Dendritic cell treated with granulocyte-macrophage colony-stimulating factor and Interleukin-4, amounts not matched to agents 40 ng/mL and 50 ng/mL, for 4 days (primary cell): ENCODE data around the gene LRRC9.

Experiments
- H3K27ac Mint-ChIP-seq: one replicate; pipeline ENCODE4 v1.8.0; 2022; ENCODE audit warnings: mild to moderate bottlenecking, mixed read lengths
- H3K27me3 Mint-ChIP-seq: one replicate; pipeline ENCODE4 v1.8.0; 2022; ENCODE audit warnings: mild to moderate bottlenecking, mixed read lengths
- H3K36me3 Mint-ChIP-seq: one replicate; pipeline ENCODE4 v1.8.0; 2022; ENCODE audit warnings: low read depth, mixed read lengths
- H3K4me1 Mint-ChIP-seq: one replicate; pipeline ENCODE4 v1.8.0; 2022; ENCODE audit warnings: low read depth, mixed read lengths
- H3K4me3 Mint-ChIP-seq: one replicate; pipeline ENCODE4 v1.8.0; 2022; ENCODE audit warnings: mild to moderate bottlenecking, moderate library complexity, mixed read lengths
- H3K9me3 Mint-ChIP-seq: one replicate; pipeline ENCODE4 v1.8.0; 2022; ENCODE audit warnings: mixed read lengths
- intact Hi-C: fragments of 100-400 bp; cut with micrococcal nuclease; formaldehyde crosslinking; loops from one replicate; pipeline ENCODE4 v1.15.0; 2022

LRRC9 gene

GRCh38 chr14:60058087-60058486 lies 138.1 kb downstream of the LRRC9 start:
- Mint-ChIP-seq H3K27ac (no peak overlapping the region), H3K9me3 (no peaks in the 10 kb centered on the region), H3K4me1 (peaks cover 4% of the 10 kb centered on the region), H3K36me3 (no peaks in the 10 kb centered on the region), H3K27me3 (peaks cover 3% of the 10 kb centered on the region), H3K4me3 (no peak overlapping the region)
- intact Hi-C loops = no loop called here

GRCh38 chr14:60061371-60061770 lies 141.4 kb downstream of the LRRC9 start:
- intact Hi-C loops = loop anchor here (5.0 kb wide), 1 partner anchor 94 kb away; no protein-coding TSS in a partner anchor
- Mint-ChIP-seq H3K4me1 (no peaks in the 10 kb centered on the region), H3K36me3 (no peaks in the 10 kb centered on the region), H3K4me3 (no peak overlapping the region), H3K9me3 (no peaks in the 10 kb centered on the region), H3K27me3 (peaks cover 3% of the 10 kb centered on the region), H3K27ac (no peak overlapping the region)

GRCh38 chr14:60064491-60065072 lies 144.6 kb downstream of the LRRC9 start:
- Mint-ChIP-seq H3K27ac (no peak overlapping the region), H3K4me3 (no peak overlapping the region), H3K27me3 (peaks cover 3% of the 10 kb centered on the region), H3K4me1 (no peaks in the 10 kb centered on the region), H3K36me3 (no peaks in the 10 kb centered on the region), H3K9me3 (no peaks in the 10 kb centered on the region)
- intact Hi-C loops = loop anchor here (1.0 to 5.0 kb wide), 3 partner anchors 97 to 120 kb away; partner anchors contain the start of gene DHRS7

- H3K4me3 Mint-ChIP-seq = no peak overlapping the region
- H3K36me3 Mint-ChIP-seq = no peaks in the 10 kb centered on the region
- no peaks in the 10 kb centered on the region for H3K27me3 Mint-ChIP-seq
- intact Hi-C loops = no loop called here
- H3K27ac Mint-ChIP-seq = no peak overlapping the region
- H3K4me1 Mint-ChIP-seq = no peaks in the 10 kb centered on the region
- no peaks in the 10 kb centered on the region for H3K9me3 Mint-ChIP-seq
These were observed 147.9 kb downstream of the LRRC9 start for GRCh38 chr14:60067882-60068281.

GRCh38 chr14:60079723-60080122 lies 159.8 kb downstream of the LRRC9 start:
- H3K27me3 Mint-ChIP-seq = no peaks in the 10 kb centered on the region
- no peaks in the 10 kb centered on the region for H3K36me3 Mint-ChIP-seq
- no peaks in the 10 kb centered on the region for H3K9me3 Mint-ChIP-seq
- H3K4me3 Mint-ChIP-seq = no peak overlapping the region
- H3K27ac Mint-ChIP-seq = no peak overlapping the region
- intact Hi-C loops = loop anchor here (5.0 kb wide), 1 partner anchor 38 kb away; no protein-coding TSS in a partner anchor
- H3K4me1 Mint-ChIP-seq = no peaks in the 10 kb centered on the region

- Mint-ChIP-seq H3K27ac (no peak overlapping the region), H3K36me3 (no peaks in the 10 kb centered on the region), H3K4me3 (no peak overlapping the region), H3K9me3 (no peaks in the 10 kb centered on the region), H3K27me3 (no peaks in the 10 kb centered on the region), H3K4me1 (no peaks in the 10 kb centered on the region)
- intact Hi-C loops = no loop called here
These were observed 165.1 kb downstream of the LRRC9 start for GRCh38 chr14:60085085-60085484.

GRCh38 chr14:60085693-60086092 lies 165.7 kb downstream of the LRRC9 start:
- no peak overlapping the region for H3K4me3 Mint-ChIP-seq
- H3K9me3 Mint-ChIP-seq = no peaks in the 10 kb centered on the region

GRCh38 chr14:60087668-60088067 lies 167.7 kb downstream of the LRRC9 start:
- no peaks in the 10 kb centered on the region for H3K27me3 Mint-ChIP-seq
- intact Hi-C loops = no loop called here
- no peak overlapping the region for H3K27ac Mint-ChIP-seq
- H3K4me1 Mint-ChIP-seq = peaks cover 1% of the 10 kb centered on the region
- H3K4me3 Mint-ChIP-seq = no peak overlapping the region
- H3K36me3 Mint-ChIP-seq = peaks cover 8% of the 10 kb centered on the region
- no peaks in the 10 kb centered on the region for H3K9me3 Mint-ChIP-seq

More at GRCh38 chr14:60085693-60086092, 165.7 kb downstream of the LRRC9 start:
- Mint-ChIP-seq H3K36me3 (no peaks in the 10 kb centered on the region), H3K27me3 (no peaks in the 10 kb centered on the region), H3K4me1 (no peaks in the 10 kb centered on the region), H3K27ac (no peak overlapping the region)
- intact Hi-C loops = no loop called here

GRCh38 chr14:60089221-60089620 lies 169.3 kb downstream of the LRRC9 start:
- Mint-ChIP-seq H3K4me3 (no peak overlapping the region), H3K27me3 (no peaks in the 10 kb centered on the region), H3K36me3 (peaks cover 15% of the 10 kb centered on the region), H3K27ac (no peak overlapping the region), H3K4me1 (peaks cover 17% of the 10 kb centered on the region), H3K9me3 (no peaks in the 10 kb centered on the region)
- intact Hi-C loops = no loop called here

- Mint-ChIP-seq H3K27ac (peak overlapping the region; percentile 86), H3K4me3 (peak overlapping the region; percentile 90), H3K4me1 (peaks cover 32% of the 10 kb centered on the region), H3K27me3 (no peaks in the 10 kb centered on the region), H3K36me3 (peaks cover 17% of the 10 kb centered on the region), H3K9me3 (no peaks in the 10 kb centered on the region)
- intact Hi-C loops = loop anchor here (1.0 to 10.0 kb wide), 3 partner anchors 74 to 496 kb away; partner anchors contain the start of genes DHRS7 and PPM1A
These were observed 171.0 kb downstream of the LRRC9 start for GRCh38 chr14:60090864-60091519.

- no peaks in the 10 kb centered on the region for H3K9me3 Mint-ChIP-seq
- H3K27ac Mint-ChIP-seq = peak within 1 kb of the TSS; percentile 86
These were observed 171.9 kb downstream of the LRRC9 start, which contains the start of gene PCNX4 for GRCh38 chr14:60091550-60092525. PCNX4 (plus strand) TSS chr14:60091923; CDS start chr14:60107639, 15,716 bp downstream.

GRCh38 chr14:60092526-60092920 lies 172.6 kb downstream of the LRRC9 start:
- Mint-ChIP-seq H3K27me3 (no peaks in the 10 kb centered on the region), H3K36me3 (peaks cover 19% of the 10 kb centered on the region), H3K9me3 (no peaks in the 10 kb centered on the region), H3K4me3 (peak overlapping the region; percentile 90), H3K27ac (peak overlapping the region; percentile 86), H3K4me1 (peaks cover 32% of the 10 kb centered on the region)
- intact Hi-C loops = loop anchor here (2.0 to 10.0 kb wide), 2 partner anchors 64 to 498 kb away; no protein-coding TSS in a partner anchor

More at GRCh38 chr14:60091550-60092525, 171.9 kb downstream of the LRRC9 start, which contains the start of gene PCNX4:
- intact Hi-C loops = loop anchor here (1.0 to 10.0 kb wide), 4 partner anchors 65 to 497 kb away; partner anchors contain the start of genes DHRS7 and PPM1A
- Mint-ChIP-seq H3K27me3 (no peaks in the 10 kb centered on the region), H3K4me3 (peak within 1 kb of the TSS; percentile 90), H3K36me3 (peaks cover 17% of the 10 kb centered on the region), H3K4me1 (peaks cover 32% of the 10 kb centered on the region)

GRCh38 chr14:60093080-60093479 lies 173.1 kb downstream of the LRRC9 start:
- intact Hi-C loops = loop anchor here (2.0 to 10.0 kb wide), 2 partner anchors 64 to 498 kb away; no protein-coding TSS in a partner anchor
- no peaks in the 10 kb centered on the region for H3K9me3 Mint-ChIP-seq
- H3K4me1 Mint-ChIP-seq = peaks cover 32% of the 10 kb centered on the region

More at GRCh38 chr14:60093080-60093479, 173.1 kb downstream of the LRRC9 start:
- Mint-ChIP-seq H3K27me3 (no peaks in the 10 kb centered on the region), H3K4me3 (peak overlapping the region; percentile 90), H3K36me3 (peaks cover 24% of the 10 kb centered on the region), H3K27ac (peak overlapping the region; percentile 86)
